ENCODE measurements around the gene GRIN2A. TPM values are rescaled to one million over a fixed set of nuclear protein-coding genes. Genes with fewer than 3 reads are reported as not detected.
A peak's percentile ranks its signal among the peaks of the same experiment; 100 is the strongest.

Gene GRIN2A
- total RNA-seq, 2 donors from 2014 or later: 0.27 to 2.5 TPM

GRCh38 chr16:10188236-10188635 is 6.0 kb upstream of the GRIN2A start:
- Histone ChIP-seq H3K27ac (no peak overlapping the region), H3K9me3 (no peaks in the 10 kb centered on the region), H3K4me1 (ENCODE audit: control insufficient read depth in 1 of 2, low read depth in 2 of 2) (peaks cover 0 to 5% of the 10 kb centered on the region in 2 donors), H3K27me3 (replicated peaks; ENCODE audit: insufficient read depth) (peaks cover 7% of the 10 kb centered on the region), H3K4me3 (no peak overlapping the region), H3K36me3 (no peaks in the 10 kb centered on the region)
- no peak for DNase-seq (ENCODE audit: low spot score)
- TF ChIP-seq, protein P1, sequence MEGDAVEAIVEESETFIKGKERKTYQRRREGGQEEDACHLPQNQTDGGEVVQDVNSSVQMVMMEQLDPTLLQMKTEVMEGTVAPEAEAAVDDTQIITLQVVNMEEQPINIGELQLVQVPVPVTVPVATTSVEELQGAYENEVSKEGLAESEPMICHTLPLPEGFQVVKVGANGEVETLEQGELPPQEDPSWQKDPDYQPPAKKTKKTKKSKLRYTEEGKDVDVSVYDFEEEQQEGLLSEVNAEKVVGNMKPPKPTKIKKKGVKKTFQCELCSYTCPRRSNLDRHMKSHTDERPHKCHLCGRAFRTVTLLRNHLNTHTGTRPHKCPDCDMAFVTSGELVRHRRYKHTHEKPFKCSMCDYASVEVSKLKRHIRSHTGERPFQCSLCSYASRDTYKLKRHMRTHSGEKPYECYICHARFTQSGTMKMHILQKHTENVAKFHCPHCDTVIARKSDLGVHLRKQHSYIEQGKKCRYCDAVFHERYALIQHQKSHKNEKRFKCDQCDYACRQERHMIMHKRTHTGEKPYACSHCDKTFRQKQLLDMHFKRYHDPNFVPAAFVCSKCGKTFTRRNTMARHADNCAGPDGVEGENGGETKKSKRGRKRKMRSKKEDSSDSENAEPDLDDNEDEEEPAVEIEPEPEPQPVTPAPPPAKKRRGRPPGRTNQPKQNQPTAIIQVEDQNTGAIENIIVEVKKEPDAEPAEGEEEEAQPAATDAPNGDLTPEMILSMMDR (IDR thresholded peaks at IDR 0.05): no peak
- ATAC-seq (ENCODE audit: insufficient number of reproducible peaks, low FRiP score, low read depth): no peak

GRCh38 chr16:10181196-10182162 is 749 bp downstream of the GRIN2A start:
- TF ChIP-seq, protein P1 (IDR thresholded peaks at IDR 0.05): peak; percentile 97
- peak overlapping the region; percentile 46 for H3K4me3 ChIP-seq
- peaks cover 7% of the 10 kb centered on the region for H3K27me3 ChIP-seq (replicated peaks; ENCODE audit: insufficient read depth)
- DNase-seq (ENCODE audit: low spot score) (no peak), ATAC-seq (ENCODE audit: insufficient number of reproducible peaks, low FRiP score, low read depth) (no peak)
- H3K36me3 ChIP-seq: no peaks in the 10 kb centered on the region
- H3K4me1 ChIP-seq (ENCODE audit: control insufficient read depth in 1 of 2, low read depth in 2 of 2): peaks cover 11 to 38% of the 10 kb centered on the region in 2 donors
- no peaks in the 10 kb centered on the region for H3K9me3 ChIP-seq
- no peak overlapping the region for H3K27ac ChIP-seq

DNA sequence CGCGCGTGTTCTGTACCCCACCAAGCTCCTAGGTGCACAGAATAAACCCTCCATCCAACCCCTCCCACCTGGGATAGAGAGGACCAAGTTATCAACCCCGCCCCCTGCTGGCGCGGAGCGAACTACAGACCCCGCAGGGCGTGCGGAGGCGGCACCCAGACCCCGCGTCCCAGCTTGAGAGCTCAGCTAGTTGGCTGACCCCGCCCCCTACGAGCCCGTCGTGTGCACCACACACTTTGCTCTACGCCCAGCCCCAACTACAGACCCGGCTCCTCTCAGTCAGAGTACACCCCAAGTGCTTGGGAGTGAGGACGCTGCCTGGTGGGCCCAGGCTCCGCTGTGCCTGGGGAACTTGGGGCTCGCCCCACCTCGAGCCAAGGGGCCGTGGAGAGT is 1.5 kb downstream of the GRIN2A start:
- Histone ChIP-seq H3K9me3 (no peaks in the 10 kb centered on the region), H3K4me1 (ENCODE audit: control insufficient read depth in 1 of 2, low read depth in 2 of 2) (peaks cover 11 to 38% of the 10 kb centered on the region in 2 donors), H3K27me3 (replicated peaks; ENCODE audit: insufficient read depth) (peaks cover 7% of the 10 kb centered on the region), H3K27ac (no peak overlapping the region), H3K36me3 (no peaks in the 10 kb centered on the region), H3K4me3 (peak overlapping the region; percentile 46)
- ATAC-seq (ENCODE audit: insufficient number of reproducible peaks, low FRiP score, low read depth): no peak
- no peak for DNase-seq (ENCODE audit: low spot score)
- TF ChIP-seq, protein P1 (IDR thresholded peaks at IDR 0.05): peak; percentile 53

DNA sequence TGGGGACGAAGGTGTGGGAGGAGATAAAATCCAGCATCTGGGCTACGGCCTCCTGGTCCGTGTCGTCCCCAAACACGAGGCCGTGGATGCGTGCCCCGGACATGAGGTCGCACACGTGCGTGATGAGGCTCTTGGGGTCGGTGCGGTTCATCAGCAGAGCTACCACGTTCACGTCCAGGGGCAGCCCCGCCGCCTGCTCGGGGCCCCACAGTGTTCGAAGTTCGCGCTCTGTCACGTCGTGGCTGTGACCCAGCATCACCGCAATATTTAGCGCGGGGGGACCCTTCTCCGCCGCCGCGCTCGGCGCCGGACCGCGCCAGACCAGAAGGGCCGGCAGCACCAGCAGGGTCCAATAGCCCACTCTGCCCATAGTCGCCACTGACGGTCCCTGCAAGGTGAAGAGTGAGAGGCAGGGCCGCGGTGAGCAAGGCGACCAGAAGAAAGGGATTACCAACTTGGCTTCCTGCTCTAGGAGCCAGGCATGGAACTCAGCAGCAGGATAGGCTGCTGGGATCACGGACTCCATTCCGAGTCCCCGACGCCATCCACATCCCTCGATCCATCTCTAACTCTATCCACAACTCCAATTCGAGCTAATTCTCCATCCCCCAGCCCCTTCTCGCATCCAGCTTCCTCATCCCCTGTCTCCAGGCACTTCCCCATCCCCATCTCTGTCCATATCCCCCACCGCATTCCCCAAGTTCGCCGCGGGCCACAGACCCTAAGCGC is 2.0 kb downstream of the GRIN2A start:
- no peak for ATAC-seq (ENCODE audit: insufficient number of reproducible peaks, low FRiP score, low read depth)
- no peaks in the 10 kb centered on the region for H3K9me3 ChIP-seq
- peaks cover 7% of the 10 kb centered on the region for H3K27me3 ChIP-seq (replicated peaks; ENCODE audit: insufficient read depth)
- H3K36me3 ChIP-seq: no peaks in the 10 kb centered on the region
- no peak overlapping the region for H3K27ac ChIP-seq
- no peak for DNase-seq (ENCODE audit: low spot score)
- H3K4me3 ChIP-seq: peak overlapping the region; percentile 46
- H3K4me1 ChIP-seq (ENCODE audit: control insufficient read depth in 1 of 2, low read depth in 2 of 2): peaks cover 11 to 38% of the 10 kb centered on the region in 2 donors
- TF ChIP-seq, protein P1 (IDR thresholded peaks at IDR 0.05): no peak

DNA sequence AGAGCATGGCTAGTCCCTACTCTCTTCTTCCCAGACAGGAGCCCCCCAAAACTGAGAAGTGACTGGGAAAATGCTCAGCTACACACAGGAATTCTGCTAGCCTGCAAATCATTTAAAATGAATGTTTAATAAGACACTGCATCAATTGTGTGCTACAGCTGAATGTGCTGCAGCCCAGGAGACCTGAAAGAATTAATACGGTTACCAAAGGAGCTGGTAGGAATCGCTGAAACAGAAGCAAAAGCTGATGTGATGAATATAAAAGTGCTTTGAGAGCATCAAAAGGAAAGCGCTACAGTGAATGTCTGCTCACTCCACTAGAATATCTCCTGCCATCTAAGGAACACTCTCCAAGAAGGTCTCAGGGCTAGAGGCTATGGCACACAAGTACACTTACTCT is 3.7 kb downstream of the GRIN2A start:
- Histone ChIP-seq H3K9me3 (no peaks in the 10 kb centered on the region), H3K27ac (no peak overlapping the region), H3K36me3 (no peaks in the 10 kb centered on the region), H3K4me3 (no peak overlapping the region), H3K27me3 (replicated peaks; ENCODE audit: insufficient read depth) (peaks cover under 1% of the 10 kb centered on the region), H3K4me1 (ENCODE audit: control insufficient read depth in 1 of 2, low read depth in 2 of 2) (peaks cover 11 to 37% of the 10 kb centered on the region in 2 donors)
- DNase-seq (ENCODE audit: low spot score): no peak
- no peak for ATAC-seq (ENCODE audit: insufficient number of reproducible peaks, low FRiP score, low read depth)
- TF ChIP-seq, protein P1 (IDR thresholded peaks at IDR 0.05): no peak
